HEK293 (cell line): Measurements from ENCODE around the gene HDHD3.
A peak's percentile ranks its signal among the peaks of the same experiment; 100 is the strongest.

ENCODE experiments used
- KLF1 ChIP-seq: fragments of 450-650 bp; formaldehyde crosslinking; IDR thresholded peaks from 2 replicates; pipeline ENCODE4 v1.5.1; 2016; ENCODE audit warnings: missing biosample characterization, missing genetic modification characterization
- KLF16 ChIP-seq: fragments of 450-650 bp; formaldehyde crosslinking; IDR thresholded peaks from 2 replicates; pipeline ENCODE4 v1.5.1; 2017; ENCODE audit warnings: missing biosample characterization, missing genetic modification characterization
- PRDM6 ChIP-seq: fragments of 450-650 bp; formaldehyde crosslinking; IDR thresholded peaks from 2 replicates; pipeline ENCODE4 v1.5.1; 2017; ENCODE audit warnings: missing biosample characterization, missing genetic modification characterization
- REST ChIP-seq: fragments of 450-650 bp; formaldehyde crosslinking; IDR thresholded peaks from 2 replicates; pipeline ENCODE4 v1.5.1; 2016; ENCODE audit warnings: missing biosample characterization, missing genetic modification characterization
- SCRT1 ChIP-seq: fragments of 450-650 bp; formaldehyde crosslinking; IDR thresholded peaks from 2 replicates; pipeline ENCODE4 v1.5.1; 2016; ENCODE audit warnings: missing biosample characterization, missing genetic modification characterization, borderline replicate concordance
- SETDB1 ChIP-seq: IDR thresholded peaks from one replicate; pipeline ENCODE4 v1.6.1; 2017; ENCODE audit warnings: mild to moderate bottlenecking, low read length, moderate library complexity, mixed read lengths; ENCODE audit not compliant: insufficient read length
- SP7 ChIP-seq: fragments of 450-650 bp; formaldehyde crosslinking; IDR thresholded peaks from 2 replicates; pipeline ENCODE4 v1.5.1; 2016; ENCODE audit warnings: missing biosample characterization, missing genetic modification characterization
- ZBTB21 ChIP-seq: fragments of 450-650 bp; formaldehyde crosslinking; IDR thresholded peaks from 2 replicates; pipeline ENCODE4 v1.5.1; 2017; ENCODE audit warnings: missing biosample characterization, missing genetic modification characterization
- ZBTB8A ChIP-seq: fragments of 450-650 bp; formaldehyde crosslinking; IDR thresholded peaks from 2 replicates; pipeline ENCODE4 v1.5.1; 2016; ENCODE audit warnings: missing biosample characterization, missing genetic modification characterization
- ZFP37 ChIP-seq: fragments of 450-650 bp; formaldehyde crosslinking; IDR thresholded peaks from 2 replicates; pipeline ENCODE4 v1.5.1; 2016; ENCODE audit warnings: missing biosample characterization, missing genetic modification characterization
- ZFP69B ChIP-seq: fragments of 450-650 bp; formaldehyde crosslinking; IDR thresholded peaks from 2 replicates; pipeline ENCODE4 v1.5.1; 2016; ENCODE audit warnings: missing biosample characterization, missing genetic modification characterization
- ZNF16 ChIP-seq: fragments of 450-650 bp; formaldehyde crosslinking; IDR thresholded peaks from 2 replicates; pipeline ENCODE4 v1.5.1; 2016; ENCODE audit warnings: low read depth, missing biosample characterization, missing genetic modification characterization
- ZNF174 ChIP-seq: fragments of 450-650 bp; formaldehyde crosslinking; IDR thresholded peaks from 2 replicates; pipeline ENCODE4 v1.5.0; 2017; ENCODE audit warnings: missing biosample characterization, mild to moderate bottlenecking, missing genetic modification characterization
- ZNF175 ChIP-seq: fragments of 450-650 bp; formaldehyde crosslinking; IDR thresholded peaks from 2 replicates; pipeline ENCODE4 v1.5.1; 2016; ENCODE audit warnings: missing biosample characterization, missing genetic modification characterization
- ZNF19 ChIP-seq: fragments of 450-650 bp; formaldehyde crosslinking; IDR thresholded peaks from 2 replicates; pipeline ENCODE4; 2016; ENCODE audit warnings: missing biosample characterization, missing genetic modification characterization, low read depth
- ZNF202 ChIP-seq: fragments of 450-650 bp; formaldehyde crosslinking; IDR thresholded peaks from 2 replicates; pipeline ENCODE4 v1.5.1; 2016; ENCODE audit warnings: missing biosample characterization, missing genetic modification characterization, borderline replicate concordance
- ZNF211 ChIP-seq: fragments of 450-650 bp; formaldehyde crosslinking; IDR thresholded peaks from 2 replicates; pipeline ENCODE4 v1.5.1; 2016; ENCODE audit warnings: low read depth, missing biosample characterization, missing genetic modification characterization
- ZNF24 ChIP-seq: fragments of 450-650 bp; formaldehyde crosslinking; IDR thresholded peaks from 2 replicates; pipeline ENCODE4 v1.5.1; 2016; ENCODE audit warnings: missing biosample characterization, missing genetic modification characterization
- ZNF366 ChIP-seq: fragments of 450-650 bp; formaldehyde crosslinking; conservative IDR thresholded peaks from 2 replicates; pipeline ENCODE4 v1.5.1; 2016; ENCODE audit warnings: missing biosample characterization, missing genetic modification characterization
- ZNF48 ChIP-seq: fragments of 450-650 bp; formaldehyde crosslinking; IDR thresholded peaks from 2 replicates; pipeline ENCODE4 v1.5.1; 2016; ENCODE audit warnings: missing biosample characterization, missing genetic modification characterization
- ZNF558 ChIP-seq: fragments of 450-650 bp; formaldehyde crosslinking; IDR thresholded peaks from 2 replicates; pipeline ENCODE4 v1.5.1; 2016; ENCODE audit warnings: missing biosample characterization, missing genetic modification characterization
- ZNF560 ChIP-seq: fragments of 450-650 bp; formaldehyde crosslinking; IDR thresholded peaks from 2 replicates; pipeline ENCODE4 v1.5.1; 2017; ENCODE audit warnings: missing biosample characterization, missing genetic modification characterization, borderline replicate concordance
- ZNF580 ChIP-seq: fragments of 450-650 bp; formaldehyde crosslinking; IDR thresholded peaks from 2 replicates; pipeline ENCODE4 v1.5.1; 2016; ENCODE audit warnings: missing biosample characterization, missing genetic modification characterization
- ZNF600 ChIP-seq: fragments of 450-650 bp; formaldehyde crosslinking; IDR thresholded peaks from 2 replicates; pipeline ENCODE4 v1.5.1; 2016; ENCODE audit warnings: missing biosample characterization, missing genetic modification characterization
- ZNF639 ChIP-seq: fragments of 450-650 bp; formaldehyde crosslinking; IDR thresholded peaks from 2 replicates; pipeline ENCODE4 v1.5.1; 2016; ENCODE audit warnings: missing biosample characterization, missing genetic modification characterization
- ZNF645 ChIP-seq: fragments of 450-650 bp; formaldehyde crosslinking; IDR thresholded peaks from 2 replicates; pipeline ENCODE4; 2016; ENCODE audit warnings: missing biosample characterization, missing genetic modification characterization
- ZNF670 ChIP-seq: fragments of 450-650 bp; formaldehyde crosslinking; IDR thresholded peaks from 2 replicates; pipeline ENCODE4 v1.5.1; 2016; ENCODE audit warnings: missing biosample characterization, missing genetic modification characterization, low read depth
- ZNF701 ChIP-seq: fragments of 450-650 bp; formaldehyde crosslinking; IDR thresholded peaks from 2 replicates; pipeline ENCODE4 v1.5.1; 2016; ENCODE audit warnings: missing biosample characterization, missing genetic modification characterization
- ZNF704 ChIP-seq: fragments of 450-650 bp; formaldehyde crosslinking; IDR thresholded peaks from 2 replicates; pipeline ENCODE4 v1.5.1; 2016; ENCODE audit warnings: missing biosample characterization, missing genetic modification characterization
- ZNF776 ChIP-seq: fragments of 450-650 bp; formaldehyde crosslinking; IDR thresholded peaks from 2 replicates; pipeline ENCODE4 v1.5.0; 2017; ENCODE audit warnings: missing biosample characterization, missing genetic modification characterization, borderline replicate concordance
- ZNF785 ChIP-seq: fragments of 450-650 bp; formaldehyde crosslinking; IDR thresholded peaks from 2 replicates; pipeline ENCODE4 v1.5.1; 2016; ENCODE audit warnings: missing biosample characterization, missing genetic modification characterization

Gene HDHD3

GRCh38 chr9:113376634-113377567, at the start of gene HDHD3 (continued):
- no peak for TF ChIP-seq ZNF704 (tag by site-specific recombination)
- TF ChIP-seq ZNF24 (tag by site-specific recombination): no peak
- TF ChIP-seq ZFP69B (tag by site-specific recombination): 0 out of 2 replicates have a peak, but pooled peaks have one; percentile 33
- TF ChIP-seq ZNF600 (tag by site-specific recombination): 0 out of 2 replicates have a peak, but pooled peaks have one; percentile 41
- no peak for TF ChIP-seq ZNF211 (tag by site-specific recombination)
- no peak for TF ChIP-seq ZNF202
- no peak for TF ChIP-seq ZBTB21 (tag by site-specific recombination)
- TF ChIP-seq ZNF580 (tag by site-specific recombination): no peak
- TF ChIP-seq ZNF639 (tag by site-specific recombination): no peak
- TF ChIP-seq SCRT1 (tag by site-specific recombination): no peak
- peak; percentile 89 for TF ChIP-seq ZBTB8A (tag by site-specific recombination)
- no peak for TF ChIP-seq ZNF785
- peak; percentile 72 for TF ChIP-seq ZNF366 (tag by site-specific recombination)
- TF ChIP-seq SP7 (tag by site-specific recombination): 0 out of 2 replicates have a peak, but pooled peaks have one; percentile 45
- TF ChIP-seq ZNF776 (tag by site-specific recombination): no peak
- no peak for TF ChIP-seq ZNF174 (tag by site-specific recombination)
- TF ChIP-seq ZNF560 (tag by site-specific recombination): no peak
- TF ChIP-seq KLF1 (tag by site-specific recombination): peak; percentile 93
- TF ChIP-seq ZNF48 (tag by site-specific recombination): no peak
- TF ChIP-seq ZNF645 (tag by site-specific recombination): no peak
- TF ChIP-seq ZNF175: no peak
- TF ChIP-seq ZNF16: no peak
- no peak for TF ChIP-seq PRDM6 (tag by site-specific recombination)
- TF ChIP-seq REST (tag by site-specific recombination): no peak
- TF ChIP-seq ZNF558 (tag by site-specific recombination): no peak
- no peak for TF ChIP-seq ZFP37
- no peak for TF ChIP-seq ZNF19 (tag by site-specific recombination)
- no peak for TF ChIP-seq ZNF701 (tag by site-specific recombination)
- no peak for TF ChIP-seq ZNF670
- 0 out of 2 replicates have a peak, but pooled peaks have one; percentile 25 for TF ChIP-seq KLF16
- TF ChIP-seq SETDB1: no peak
